Activated CD8-positive, alpha-beta memory T cell treated with anti-CD3 and anti-CD28 coated beads, Interleukin-2, amount 50 U/mL, for 1 hour (primary cell): Measurements from ENCODE around the gene PABPC1L.

Source experiments
- DNase-seq: peaks from one replicate; pipeline ENCODE4 v3.0.0-alpha.2; 2020; ENCODE audit errors: extremely low read depth

Gene PABPC1L

GRCh38 chr20:44966030-44966961 is 56.4 kb downstream of the PABPC1L start, which contains the start of gene STK4:
STK4 (plus strand) TSS chr20:44966512; CDS start chr20:44966569, 57 bp downstream.
- DNase-seq, result peak; percentile 76

GRCh38 chr20:44967207-44967807 is 57.4 kb downstream of the PABPC1L start:
- no peak for DNase-seq

DNA sequence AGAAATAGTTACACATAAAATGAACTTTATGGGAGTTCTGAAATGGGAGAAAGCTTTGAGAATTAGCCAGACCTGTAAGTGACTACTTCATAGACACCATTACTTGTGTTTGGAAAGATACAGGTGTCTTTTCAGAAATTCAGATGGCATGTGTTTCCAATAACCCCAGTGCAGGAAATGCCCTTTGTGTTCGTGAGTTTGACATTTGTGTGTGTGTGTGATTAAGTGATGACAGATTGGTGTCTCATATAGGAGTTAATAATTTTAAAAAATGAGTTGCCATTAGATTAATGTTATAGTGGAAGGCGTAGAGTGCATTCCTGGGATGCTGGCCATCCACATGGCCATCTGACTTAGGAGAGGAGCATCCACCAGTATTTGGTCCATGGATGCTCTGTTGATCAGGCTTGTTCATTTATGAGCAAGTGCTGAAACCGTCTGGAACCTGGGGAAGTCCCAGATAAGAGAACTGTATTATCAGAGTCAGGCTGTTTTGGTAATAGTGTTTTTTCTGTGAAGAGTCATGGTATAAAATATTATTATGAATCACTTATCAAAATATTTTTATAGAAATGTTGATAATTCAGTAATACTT is 59.5 kb downstream of the PABPC1L start:
- no peak for DNase-seq

GRCh38 chr20:44970243-44970757 is 60.4 kb downstream of the PABPC1L start:
- DNase-seq, result no peak

GRCh38 chr20:44973053-44973452 is 63.2 kb downstream of the PABPC1L start:
- no peak for DNase-seq

DNA sequence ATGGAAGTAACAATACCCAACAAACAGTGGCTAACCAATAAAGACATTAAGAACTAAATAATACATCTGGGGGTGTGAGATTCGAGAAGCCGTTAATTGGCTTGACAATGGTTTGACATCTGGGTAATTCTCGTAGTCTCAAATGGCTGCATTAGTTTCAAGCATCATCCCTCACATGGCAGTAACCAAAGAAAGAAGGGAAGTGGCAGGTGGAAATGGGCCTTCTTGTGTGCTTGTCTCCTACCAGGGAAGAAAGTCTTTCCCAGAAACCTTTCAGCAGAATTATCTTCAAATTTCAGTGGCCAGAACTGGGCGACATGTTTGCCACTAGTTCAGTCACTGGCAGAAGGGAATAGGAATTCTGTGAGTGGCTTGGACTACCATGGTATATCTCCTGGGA is 66.8 kb downstream of the PABPC1L start:
- no peak for DNase-seq

DNA sequence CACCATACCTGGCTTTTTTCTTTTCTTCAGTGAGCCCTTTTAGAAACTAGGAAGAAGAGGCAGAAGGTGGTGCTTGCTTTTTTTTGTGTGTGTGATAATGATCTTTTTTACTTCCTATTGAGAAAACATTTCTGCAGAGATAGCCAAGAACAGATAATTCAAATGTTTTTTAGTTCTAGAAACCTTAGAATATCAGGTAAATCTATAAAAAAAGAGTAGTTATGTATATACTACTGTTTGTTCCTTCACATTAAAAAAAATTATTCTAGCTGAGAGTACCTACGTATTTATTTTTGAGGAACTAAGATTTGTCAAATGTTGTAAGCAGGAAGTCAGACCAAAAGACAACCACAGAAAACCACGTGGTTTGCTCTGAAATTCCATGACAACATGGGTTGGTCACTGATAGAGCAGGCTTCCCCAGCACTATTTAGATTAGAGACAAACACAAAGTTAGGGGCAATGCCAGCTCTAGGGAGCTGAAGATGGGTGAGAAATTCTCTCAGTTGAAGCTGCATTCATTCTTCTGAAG is 69.3 kb downstream of the PABPC1L start:
- DNase-seq, result peak; percentile 49

DNA sequence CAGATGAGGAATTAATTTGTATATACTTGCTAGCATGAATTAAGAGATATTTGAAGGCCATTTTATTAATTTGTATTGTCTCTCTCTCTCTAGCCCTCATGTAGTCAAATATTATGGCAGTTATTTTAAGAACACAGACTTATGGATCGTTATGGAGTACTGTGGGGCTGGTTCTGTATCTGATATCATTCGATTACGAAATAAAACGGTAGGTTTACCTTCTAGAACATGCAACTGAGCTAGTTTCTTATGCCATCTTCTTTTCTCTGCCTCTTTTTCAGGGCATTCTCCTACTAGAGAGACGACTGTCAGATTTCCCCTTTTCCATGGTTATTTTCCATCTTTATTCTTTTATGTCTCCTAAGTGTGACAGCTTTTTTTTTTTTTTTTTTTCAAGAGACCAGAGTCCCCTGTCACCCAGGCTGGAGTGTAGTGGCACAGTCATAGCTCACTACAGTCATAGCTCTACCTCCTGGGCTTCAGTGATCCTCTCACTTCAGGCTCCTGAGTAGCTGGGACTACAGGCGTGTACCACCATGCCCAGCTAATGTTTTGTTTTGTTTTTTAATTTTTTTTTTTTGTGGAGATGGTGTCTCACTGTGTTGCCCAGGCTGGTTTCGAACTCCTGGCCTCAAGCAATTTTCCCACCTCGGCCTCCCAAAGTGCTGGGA is 72.0 kb downstream of the PABPC1L start:
- no peak for DNase-seq

GRCh38 chr20:44983093-44983674 is 73.3 kb downstream of the PABPC1L start:
- DNase-seq, result no peak

GRCh38 chr20:44988631-44989171 is 78.8 kb downstream of the PABPC1L start:
- DNase-seq, result no peak
